Measurements from ENCODE around the gene MSMB.
"Not testable (repeated sequence)": the region's sequence is repeated elsewhere in the genome, so short reads cannot be mapped to it uniquely, and the experiment has no call there.

DNA sequence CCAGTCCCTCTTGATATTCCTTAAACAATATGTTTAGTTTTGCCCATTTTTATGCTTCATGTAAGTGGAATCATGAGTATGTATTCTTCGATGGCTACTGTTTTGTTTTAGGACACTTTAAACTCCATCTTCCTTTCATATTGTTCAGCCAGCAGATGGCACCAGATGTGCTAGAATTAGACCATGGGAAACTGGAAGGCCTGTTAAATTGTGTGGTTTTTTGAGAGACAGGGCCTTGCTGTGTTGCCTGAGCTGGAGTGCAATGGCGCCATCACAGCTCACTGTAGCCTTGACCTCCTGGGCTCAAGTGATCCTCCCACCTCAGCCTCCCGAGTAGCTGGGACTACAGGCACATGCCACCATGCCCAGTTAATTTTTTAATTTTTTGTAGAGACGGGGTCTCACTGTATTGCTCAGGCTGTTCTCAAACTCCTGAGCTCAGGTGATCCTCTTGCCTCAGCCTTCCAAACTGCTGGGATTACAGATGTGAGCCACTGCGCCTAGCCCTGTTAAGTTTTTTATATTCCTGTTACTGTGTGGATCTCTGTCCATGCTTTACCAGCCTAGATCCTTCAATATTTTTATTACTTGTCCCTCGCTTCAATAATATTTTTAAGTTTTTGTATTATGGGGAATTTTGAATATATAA, 62.4 kb downstream of the MSMB start:
- TF ChIP-seq, protein P1, sequence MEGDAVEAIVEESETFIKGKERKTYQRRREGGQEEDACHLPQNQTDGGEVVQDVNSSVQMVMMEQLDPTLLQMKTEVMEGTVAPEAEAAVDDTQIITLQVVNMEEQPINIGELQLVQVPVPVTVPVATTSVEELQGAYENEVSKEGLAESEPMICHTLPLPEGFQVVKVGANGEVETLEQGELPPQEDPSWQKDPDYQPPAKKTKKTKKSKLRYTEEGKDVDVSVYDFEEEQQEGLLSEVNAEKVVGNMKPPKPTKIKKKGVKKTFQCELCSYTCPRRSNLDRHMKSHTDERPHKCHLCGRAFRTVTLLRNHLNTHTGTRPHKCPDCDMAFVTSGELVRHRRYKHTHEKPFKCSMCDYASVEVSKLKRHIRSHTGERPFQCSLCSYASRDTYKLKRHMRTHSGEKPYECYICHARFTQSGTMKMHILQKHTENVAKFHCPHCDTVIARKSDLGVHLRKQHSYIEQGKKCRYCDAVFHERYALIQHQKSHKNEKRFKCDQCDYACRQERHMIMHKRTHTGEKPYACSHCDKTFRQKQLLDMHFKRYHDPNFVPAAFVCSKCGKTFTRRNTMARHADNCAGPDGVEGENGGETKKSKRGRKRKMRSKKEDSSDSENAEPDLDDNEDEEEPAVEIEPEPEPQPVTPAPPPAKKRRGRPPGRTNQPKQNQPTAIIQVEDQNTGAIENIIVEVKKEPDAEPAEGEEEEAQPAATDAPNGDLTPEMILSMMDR (IDR thresholded peaks at IDR 0.05), result peak in 3 of 6 experiments; percentile 30 to 38 (median 35)
- not testable (repeated sequence) for TF ChIP-seq POLR2A (IDR thresholded peaks at IDR 0.05)
